ENCODE measurements around the gene OGFOD2.

- TF ChIP-seq CTCF (IDR thresholded peaks at IDR 0.05; ENCODE audit: low read length) (no peak), EZH2 (optimal IDR thresholded peaks at IDR 0.05; ENCODE audit: low read depth, low read length) (no peak), EZH2phosphoT487 (IDR thresholded peaks at IDR 0.05; ENCODE audit: low read length) (no peak)
These were observed 9.7 kb downstream of the OGFOD2 start for GRCh38 chr12:122984612-122985337.

Data from MM.1S (cell line).